CD4-positive, alpha-beta memory T cell (primary cell): ENCODE measurements around the gene SERPING1. TPM values are rescaled to one million over a fixed set of nuclear protein-coding genes. Genes with fewer than 3 reads are reported as not detected.

Experiments used
- CTCF ChIA-PET: fragments of 350-600 bp; sonication (Branson Sonifier 250); formaldehyde crosslinking; loops from one replicate; lab custom pipeline; 2021; ENCODE audit warnings: inconsistent platforms; ENCODE audit not compliant: partially characterized antibody; lab: Charles Lee
- POLR2A ChIA-PET: fragments of 350-600 bp; sonication (Branson Sonifier 250); formaldehyde crosslinking; loops from one replicate; lab custom pipeline; 2021; ENCODE audit not compliant: partially characterized antibody; lab: Charles Lee
- DNase-seq, 5 donors: peaks; one replicate each; pipeline versions ENCODE4 v3.0.0 to v3.0.0-alpha.2; 2020 to 2022; ENCODE audit warnings: mixed read lengths in 1 of 5
- H3K27ac ChIP-seq: one replicate; pipeline ENCODE4 v1.7.0; 2013; ENCODE audit warnings: low read depth, low read length
- H3K27me3 ChIP-seq: 2 replicates; pipeline ENCODE4 v1.7.0; 2013; ENCODE audit warnings: mild to moderate bottlenecking, low read length, moderate library complexity; ENCODE audit not compliant: insufficient read depth
- H3K36me3 ChIP-seq: 2 replicates; pipeline ENCODE4 v1.7.0; 2013; ENCODE audit warnings: mild to moderate bottlenecking, low read length, moderate library complexity; ENCODE audit not compliant: insufficient read depth
- H3K4me1 ChIP-seq: 2 replicates; pipeline ENCODE4 v1.7.0; 2013; ENCODE audit warnings: mild to moderate bottlenecking, low read length, moderate library complexity; ENCODE audit not compliant: insufficient read depth
- H3K4me3 ChIP-seq, 2 donors: one replicate each; pipeline ENCODE4 v1.7.0; 2013; ENCODE audit warnings: low read length in 2 of 2, mild to moderate bottlenecking in 1 of 2
- H3K9me3 ChIP-seq, 2 donors: one replicate each; pipeline ENCODE4 v1.7.0; 2013; ENCODE audit warnings: low read length in 2 of 2, control low read depth in 1 of 2; ENCODE audit not compliant: control insufficient read depth in 1 of 2
- H3K27ac Mint-ChIP-seq, 7 donors: one replicate each; pipeline ENCODE4 v1.8.0; 2020 to 2021; ENCODE audit warnings: mixed read lengths in 7 of 7, mild to moderate bottlenecking in 6 of 7, inconsistent platforms in 3 of 7, moderate library complexity in 3 of 7
- H3K27me3 Mint-ChIP-seq, 2 donors: one replicate each; pipeline ENCODE4 v1.8.0; 2020 to 2021; ENCODE audit warnings: mixed read lengths in 2 of 2
- H3K36me3 Mint-ChIP-seq, 2 donors: one replicate each; pipeline ENCODE4 v1.8.0; 2020 to 2021; ENCODE audit warnings: mixed read lengths in 2 of 2, inconsistent platforms in 1 of 2, mild to moderate bottlenecking in 1 of 2
- H3K4me1 Mint-ChIP-seq, 4 donors: one replicate each; pipeline ENCODE4 v1.8.0; 2020 to 2021; ENCODE audit warnings: mixed read lengths in 4 of 4, mild to moderate bottlenecking in 1 of 4
- H3K4me3 Mint-ChIP-seq, 8 donors: one replicate each; pipeline ENCODE4 v1.8.0; 2020 to 2021; ENCODE audit warnings: mixed read lengths in 8 of 8, mild to moderate bottlenecking in 7 of 8, moderate library complexity in 6 of 8, inconsistent platforms in 3 of 8
- H3K9me3 Mint-ChIP-seq, 8 donors: one replicate each; pipeline ENCODE4 v1.8.0; 2020 to 2021; ENCODE audit warnings: mixed read lengths in 8 of 8, mild to moderate bottlenecking in 5 of 8, inconsistent platforms in 3 of 8, moderate library complexity in 1 of 8
- intact Hi-C: fragments of 100-400 bp; cut with micrococcal nuclease; formaldehyde crosslinking; loops from one replicate; pipeline ENCODE4 v1.15.1; 2023
- polyA plus RNA-seq, 2 donors: library from polyadenylated mRNA; unstranded; fragments of 300-500 nt; fragmentation: Illumina TruSeq; gene quantifications; one replicate each; pipeline ENCODE4 v1.2.3, GENCODE V29; 2021
- total RNA-seq, 2 experiments: library from RNA; stranded (reverse); gene quantifications; one replicate each; pipeline ENCODE4 v1.2.3, GENCODE V29; 2021

The SERPING1 gene
- total and polyA plus RNA-seq, 4 experiments from 2014 or later: not detected

GRCh38 chr11:57560146-57560545 is 37.3 kb upstream of the SERPING1 start:
- CTCF ChIA-PET: interaction anchor here (1.0 to 3.2 kb wide), 3 partner anchors 8 to 84 kb away, joined by 3 to 18 read pairs (median 12); partner anchors contain the start of gene UBE2L6
- H3K27me3 Mint-ChIP-seq: no peaks in the 10 kb centered on the region
- POLR2A ChIA-PET: no interaction called here
- no peak for DNase-seq
- no peak overlapping the region for H3K27ac ChIP-seq
- peak overlapping the region in 2 of 7 donors; percentile 29 to 40 for H3K27ac Mint-ChIP-seq
- H3K4me3 ChIP-seq: no peak overlapping the region
- H3K4me1 Mint-ChIP-seq: peaks cover 26 to 51% (median 37%) of the 10 kb centered on the region in 4 donors
- no peaks in the 10 kb centered on the region for H3K27me3 ChIP-seq
- peaks cover 0 to 1% (median 0%) of the 10 kb centered on the region in 8 donors for H3K9me3 Mint-ChIP-seq
- H3K9me3 ChIP-seq: no peaks in the 10 kb centered on the region
- peaks cover 46% of the 10 kb centered on the region for H3K36me3 ChIP-seq
- intact Hi-C loops: no loop called here
- peaks cover 36 to 70% of the 10 kb centered on the region in 2 donors for H3K36me3 Mint-ChIP-seq
- no peak overlapping the region for H3K4me3 Mint-ChIP-seq
- peaks cover 38% of the 10 kb centered on the region for H3K4me1 ChIP-seq

GRCh38 chr11:57562596-57562995 is 34.9 kb upstream of the SERPING1 start:
- peaks cover 33 to 67% of the 10 kb centered on the region in 2 donors for H3K36me3 Mint-ChIP-seq
- no peak for DNase-seq

GRCh38 chr11:57566005-57566904 is 31.2 kb upstream of the SERPING1 start:
- peaks cover 31 to 73% (median 50%) of the 10 kb centered on the region in 4 donors for H3K4me1 Mint-ChIP-seq
- peaks cover 13 to 44% of the 10 kb centered on the region in 2 donors for H3K36me3 Mint-ChIP-seq
- Histone ChIP-seq H3K27ac (peak overlapping the region; percentile 93), H3K9me3 (no peaks in the 10 kb centered on the region), H3K4me1 (peaks cover 48% of the 10 kb centered on the region), H3K27me3 (no peaks in the 10 kb centered on the region), H3K36me3 (peaks cover 3% of the 10 kb centered on the region), H3K4me3 (peak overlapping the region; percentile 72 to 81)
- DNase-seq: peak; percentile 38 to 58 (median 49)
- H3K27me3 Mint-ChIP-seq: no peaks in the 10 kb centered on the region
- POLR2A ChIA-PET: interaction anchor here (1.6 to 2.9 kb wide), 4 partner anchors 74 to 240 kb away, joined by 6 to 20 read pairs (median 10); partner anchors contain the start of gene SSRP1
- peak overlapping the region; percentile 91 to 98 (median 96) for H3K27ac Mint-ChIP-seq
- peaks cover 0 to 1% (median 0%) of the 10 kb centered on the region in 8 donors for H3K9me3 Mint-ChIP-seq
- CTCF ChIA-PET: interaction anchor here (1.0 to 6.0 kb wide), 7 partner anchors 19 to 234 kb away, joined by 3 to 181 read pairs (median 7); partner anchors contain the start of gene SERPING1
- intact Hi-C loops: loop anchor here (1.0 to 5.0 kb wide), 3 partner anchors 36 to 1011 kb away; partner anchors contain the start of genes LPXN, TIMM10 and ZFP91
- peak overlapping the region; percentile 91 to 100 (median 96) for H3K4me3 Mint-ChIP-seq

More at GRCh38 chr11:57562596-57562995, 34.9 kb upstream of the SERPING1 start:
- no peak overlapping the region for H3K27ac ChIP-seq
- H3K4me1 ChIP-seq: peaks cover 47% of the 10 kb centered on the region
- intact Hi-C loops: no loop called here
- H3K9me3 Mint-ChIP-seq: peaks cover 0 to 1% (median 0%) of the 10 kb centered on the region in 8 donors
- CTCF ChIA-PET: interaction anchor here (1.6 kb wide), 1 partner anchor 82 kb away, joined by 4 read pairs; no protein-coding TSS in a partner anchor
- H3K27me3 ChIP-seq: no peaks in the 10 kb centered on the region
- H3K27ac Mint-ChIP-seq: peak overlapping the region; percentile 39 to 95 (median 71)
- peaks cover 33 to 65% (median 50%) of the 10 kb centered on the region in 4 donors for H3K4me1 Mint-ChIP-seq
- no peaks in the 10 kb centered on the region for H3K9me3 ChIP-seq
- peak overlapping the region in 3 of 8 donors; percentile 4 to 62 (median 57) for H3K4me3 Mint-ChIP-seq
- POLR2A ChIA-PET: no interaction called here
- H3K36me3 ChIP-seq: peaks cover 24% of the 10 kb centered on the region
- H3K27me3 Mint-ChIP-seq: no peaks in the 10 kb centered on the region
- no peak overlapping the region for H3K4me3 ChIP-seq

GRCh38 chr11:57566905-57567514 is 30.5 kb upstream of the SERPING1 start:
- H3K36me3 ChIP-seq: no peaks in the 10 kb centered on the region
- H3K4me3 ChIP-seq: peak overlapping the region; percentile 72 to 81
- Mint-ChIP-seq H3K4me1 (peaks cover 29 to 72% (median 47%) of the 10 kb centered on the region in 4 donors), H3K27me3 (no peaks in the 10 kb centered on the region), H3K27ac (peak overlapping the region; percentile 91 to 98 (median 96)), H3K4me3 (peak overlapping the region; percentile 91 to 100 (median 96)), H3K9me3 (no peaks in the 10 kb centered on the region), H3K36me3 (peaks cover 5 to 38% of the 10 kb centered on the region in 2 donors)
- ChIA-PET CTCF (interaction anchor here (0.7 to 6.0 kb wide), 21 partner anchors 8 to 1010 kb away, joined by 3 to 181 read pairs (median 8); partner anchors contain the start of genes TIMM10, TMX2 and YPEL4), POLR2A (interaction anchor here (1.0 to 2.9 kb wide), 12 partner anchors 36 to 1011 kb away, joined by 4 to 20 read pairs (median 8); partner anchors contain the start of genes MED19, SELENOH, SLC43A1 and SLC43A3)
- peak; percentile 36 to 64 (median 48) for DNase-seq
- peak overlapping the region; percentile 93 for H3K27ac ChIP-seq
- intact Hi-C loops: loop anchor here (1.0 to 5.0 kb wide), 5 partner anchors 37 to 1010 kb away; partner anchors contain the start of genes LPXN, MED19, TIMM10 and TMX2
- peaks cover 42% of the 10 kb centered on the region for H3K4me1 ChIP-seq
- no peaks in the 10 kb centered on the region for H3K9me3 ChIP-seq
- no peaks in the 10 kb centered on the region for H3K27me3 ChIP-seq

GRCh38 chr11:57567515-57568329 is 29.8 kb upstream of the SERPING1 start, which contains the start of gene UBE2L6:
TSS of gene UBE2L6 (minus strand) at chr11:57567672. CDS start at chr11:57567611, 61 bp downstream.
- peaks cover 27 to 65% (median 42%) of the 10 kb centered on the region in 4 donors for H3K4me1 Mint-ChIP-seq
- no peaks in the 10 kb centered on the region for H3K27me3 Mint-ChIP-seq
- Histone ChIP-seq H3K36me3 (no peaks in the 10 kb centered on the region), H3K4me1 (peaks cover 34% of the 10 kb centered on the region), H3K9me3 (no peaks in the 10 kb centered on the region), H3K4me3 (peak within 1 kb of the TSS; percentile 72 to 81), H3K27me3 (no peaks in the 10 kb centered on the region), H3K27ac (peak within 1 kb of the TSS; percentile 93)
- intact Hi-C loops: loop anchor here (1.0 to 5.0 kb wide), 8 partner anchors 74 to 1010 kb away; partner anchors contain the start of genes LPXN, MED19, SELENOH and TMX2
- DNase-seq: peak; percentile 59 to 86 (median 66)
- ChIA-PET CTCF (interaction anchor here (0.7 to 6.0 kb wide), 42 partner anchors 9 to 1009 kb away, joined by 3 to 181 read pairs (median 4); partner anchors contain the start of genes SELENOH, SLC43A1, TIMM10 and TMX2), POLR2A (interaction anchor here (0.6 to 2.9 kb wide), 21 partner anchors 9 to 1010 kb away, joined by 3 to 20 read pairs (median 5); partner anchors contain the start of genes MED19, SELENOH, SLC43A1 and SLC43A3)
- peak within 1 kb of the TSS; percentile 94 to 100 (median 99) for H3K4me3 Mint-ChIP-seq
- H3K27ac Mint-ChIP-seq: peak within 1 kb of the TSS; percentile 97 to 99 (median 98)
- H3K36me3 Mint-ChIP-seq: peaks cover 4 to 35% of the 10 kb centered on the region in 2 donors
- H3K9me3 Mint-ChIP-seq: no peaks in the 10 kb centered on the region
